K562 treated with DMSO at 1 percent for 24 hours (cell line): ENCODE results near the gene SOCS7. TPM values are rescaled to one million over a fixed set of nuclear protein-coding genes. Genes with fewer than 3 reads are reported as not detected.

Experiments used
- total RNA-seq: library from RNA; unstranded; fragments of 300-600 nt; gene quantifications from 2 replicates; pipeline ENCODE4 v1.2.3, GENCODE V29; 2022; ENCODE audit warnings: low read depth; ENCODE audit not compliant: insufficient read depth

Gene SOCS7
- total RNA-seq = 16.5 and 28.7 TPM in 2 replicates

GRCh38 chr17:38351412-38352222, at the start of gene SOCS7:
Gene SOCS7, plus strand, starts transcription at chr17:38351844. Its CDS starts 209 bp downstream, at chr17:38352053.

GRCh38 chr17:38343608-38344419, 7.8 kb upstream of the SOCS7 start, which contains the start of gene GPR179:
Gene GPR179, minus strand, starts transcription at chr17:38343956. Its CDS starts 167 bp downstream, at chr17:38343789.

GRCh38 chr17:38428112-38428642, 76.5 kb downstream of the SOCS7 start, which contains the start of gene ARHGAP23:
Gene ARHGAP23, plus strand, starts transcription at chr17:38428464. Its CDS starts 22 bp downstream, at chr17:38428486.

Other genes with a start within 250 kb of the SOCS7 start
- gene TBC1D3E, start 223.9 kb upstream of the SOCS7 start, total RNA-seq = not detected in 2 replicates
- gene TBC1D3, start 159.3 kb upstream of the SOCS7 start, total RNA-seq = 2.8 and 3.2 TPM in 2 replicates
- 48.2 and 48.6 TPM in 2 replicates for gene MRPL45, start 54.7 kb upstream of the SOCS7 start, total RNA-seq
- gene GPR179, start 7.9 kb upstream of the SOCS7 start, total RNA-seq = 0.09 TPM in 1 of 2 replicates, not detected in the other
- 0.22 TPM in 2 replicates for gene ARHGAP23, start 76.6 kb downstream of the SOCS7 start, total RNA-seq